Measurements from ENCODE around the gene TIGD3. TPM values are rescaled to one million over a fixed set of nuclear protein-coding genes. Genes with fewer than 3 reads are reported as not detected.

Gene TIGD3
- total and polyA plus RNA-seq, 7 experiments from 2014 or later, result 0.39 to 2.0 (median 1.1) TPM

DNA sequence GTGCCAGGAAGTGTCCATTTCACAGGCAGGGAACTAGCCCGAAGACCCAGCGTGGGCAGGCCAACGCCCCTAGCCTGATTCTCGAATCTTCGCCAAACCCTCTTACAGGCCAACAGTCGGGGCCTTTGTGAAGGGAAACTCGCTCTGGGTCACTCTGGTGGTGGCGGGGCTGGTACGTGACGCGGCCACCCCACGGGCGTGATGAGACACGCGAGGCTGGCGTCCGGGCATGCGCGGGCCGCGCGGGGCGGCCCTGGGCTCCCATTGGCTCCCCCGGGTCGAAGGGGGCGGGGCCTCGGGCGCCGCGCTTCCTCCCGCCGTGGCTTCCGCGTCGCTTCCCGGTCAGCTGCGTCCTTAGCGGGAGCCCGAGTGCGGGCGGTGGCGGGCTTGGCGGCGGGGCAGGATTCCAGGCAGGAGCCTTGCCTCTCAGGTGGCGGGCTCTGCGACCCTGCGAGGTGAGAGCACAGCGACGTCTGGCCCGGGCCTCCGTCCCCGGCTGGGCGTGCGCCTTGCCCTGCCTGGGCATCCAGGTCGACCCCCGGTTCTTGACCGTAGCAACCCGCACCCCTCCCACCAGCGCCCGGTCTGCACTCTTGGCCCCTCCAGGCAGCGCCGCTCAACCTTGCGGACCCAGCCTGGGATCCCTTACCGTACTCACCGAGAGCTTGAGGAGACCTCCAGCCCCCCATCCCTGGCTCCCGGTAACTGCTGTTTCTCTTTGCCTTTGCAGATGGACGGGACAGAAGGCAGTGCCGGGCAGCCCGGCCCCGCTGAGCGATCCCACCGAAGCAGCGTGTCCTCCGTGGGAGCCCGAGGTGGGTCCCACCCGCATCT is 32.0 kb downstream of the TIGD3 start, which contains the start of gene FRMD8:
TSS of gene FRMD8 (plus strand) at position 331 of the 834 bp plus-strand sequence. CDS start at position 731, 400 bp downstream.
- Mint-ChIP-seq H3K36me3 (peaks cover 0 to 5% (median 0%) of the 10 kb centered on the region in 5 donors), H3K27me3 (no peaks in the 10 kb centered on the region), H3K4me3 (peak within 1 kb of the TSS; percentile 82 to 94 (median 92)), H3K9me3 (peaks cover 0 to 2% (median 0%) of the 10 kb centered on the region in 11 donors), H3K4me1 (peaks cover 55 to 82% (median 73%) of the 10 kb centered on the region in 7 donors), H3K27ac (peak within 1 kb of the TSS; percentile 97 to 100 (median 99))
- Histone ChIP-seq H3K27ac (ENCODE audit: low read depth, low read length) (peak within 1 kb of the TSS; percentile 97), H3K36me3 (ENCODE audit: control insufficient read depth in 2 of 3, insufficient read depth in 3 of 3, low read length in 3 of 3) (peaks cover 0 to 29% (median 0%) of the 10 kb centered on the region in 3 experiments), H3K9me3 (ENCODE audit: control insufficient read depth in 2 of 3, low read length in 3 of 3) (no peaks in the 10 kb centered on the region), H3K4me3 (ENCODE audit: low read length) (peak within 1 kb of the TSS; percentile 91), H3K4me1 (ENCODE audit: control insufficient read depth in 2 of 2, insufficient read depth in 2 of 2, low read length in 2 of 2) (peaks cover 64 to 69% of the 10 kb centered on the region in 2 donors), H3K27me3 (ENCODE audit: control insufficient read depth in 2 of 2, insufficient read depth in 2 of 2, low read length in 2 of 2) (no peaks in the 10 kb centered on the region)
- POLR2A ChIA-PET, result interaction anchor here (0.6 to 17.2 kb wide), 13 partner anchors 10 to 165 kb away, joined by 3 to 460 read pairs (median 4); partner anchors contain the start of genes MALAT1 and NEAT1
- DNase-seq (peak; percentile 83 to 93 (median 89)), ATAC-seq (peak; percentile 76)
- CTCF ChIA-PET, result interaction anchor here (1.1 to 2.4 kb wide), 3 partner anchors 30 to 113 kb away, joined by 3 to 16 read pairs (median 3); no protein-coding TSS in a partner anchor
- intact Hi-C loops (cut with micrococcal nuclease), result loop anchor here in 1 of 2 donors (1.0 kb wide), 1 partner anchor 154 kb away; no protein-coding TSS in a partner anchor

DNA sequence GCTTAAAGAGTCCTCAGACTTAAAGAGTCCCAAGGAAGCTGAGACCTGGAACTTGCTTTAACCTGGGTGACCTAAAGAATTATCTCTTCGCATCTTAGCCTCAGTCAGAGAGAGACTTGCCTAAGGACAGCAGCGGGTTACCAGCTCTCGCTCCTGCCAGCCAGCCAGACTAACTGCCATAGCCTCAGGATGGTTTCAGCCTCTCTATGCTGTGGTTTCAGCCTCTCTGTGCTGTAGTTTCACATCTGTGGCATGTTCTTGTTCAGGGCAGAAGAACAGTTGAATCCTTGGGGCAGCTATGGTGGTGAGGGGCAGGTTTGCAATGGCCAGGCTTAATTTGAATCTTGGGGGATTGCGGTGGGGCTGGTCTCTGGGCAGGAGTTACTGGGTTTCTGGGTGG is 34.2 kb downstream of the TIGD3 start:
- no peaks in the 10 kb centered on the region for H3K27me3 Mint-ChIP-seq
- peak overlapping the region; percentile 63 to 94 (median 90) for H3K4me3 Mint-ChIP-seq
- H3K4me3 ChIP-seq (ENCODE audit: low read length), result no peak overlapping the region
- POLR2A ChIA-PET, result interaction anchor here (0.6 to 17.2 kb wide), 9 partner anchors 11 to 129 kb away, joined by 3 to 460 read pairs (median 4); partner anchors contain the start of genes MALAT1 and NEAT1
- no peaks in the 10 kb centered on the region for H3K9me3 ChIP-seq (ENCODE audit: control insufficient read depth in 2 of 3, low read length in 3 of 3)
- H3K27me3 ChIP-seq (ENCODE audit: control insufficient read depth in 2 of 2, insufficient read depth in 2 of 2, low read length in 2 of 2), result no peaks in the 10 kb centered on the region
- H3K27ac Mint-ChIP-seq, result peak overlapping the region; percentile 6 to 81 (median 67)
- DNase-seq (no peak), ATAC-seq (no peak)
- H3K27ac ChIP-seq (ENCODE audit: low read depth, low read length), result no peak overlapping the region
- H3K4me1 ChIP-seq (ENCODE audit: control insufficient read depth in 2 of 2, insufficient read depth in 2 of 2, low read length in 2 of 2), result peaks cover 53 to 57% of the 10 kb centered on the region in 2 donors
- peaks cover 46 to 68% (median 54%) of the 10 kb centered on the region in 7 donors for H3K4me1 Mint-ChIP-seq
- intact Hi-C loops (cut with micrococcal nuclease), result no loop called here
- H3K36me3 Mint-ChIP-seq, result peaks cover 0 to 8% (median 0%) of the 10 kb centered on the region in 5 donors
- peaks cover 0 to 48% (median 5%) of the 10 kb centered on the region in 3 experiments for H3K36me3 ChIP-seq (ENCODE audit: control insufficient read depth in 2 of 3, insufficient read depth in 3 of 3, low read length in 3 of 3)
- peaks cover 0 to under 1% (median 0%) of the 10 kb centered on the region in 11 donors for H3K9me3 Mint-ChIP-seq
- CTCF ChIA-PET, result interaction anchor here (0.9 to 2.4 kb wide), 2 partner anchors 9 to 27 kb away, joined by 3 to 16 read pairs; no protein-coding TSS in a partner anchor

DNA sequence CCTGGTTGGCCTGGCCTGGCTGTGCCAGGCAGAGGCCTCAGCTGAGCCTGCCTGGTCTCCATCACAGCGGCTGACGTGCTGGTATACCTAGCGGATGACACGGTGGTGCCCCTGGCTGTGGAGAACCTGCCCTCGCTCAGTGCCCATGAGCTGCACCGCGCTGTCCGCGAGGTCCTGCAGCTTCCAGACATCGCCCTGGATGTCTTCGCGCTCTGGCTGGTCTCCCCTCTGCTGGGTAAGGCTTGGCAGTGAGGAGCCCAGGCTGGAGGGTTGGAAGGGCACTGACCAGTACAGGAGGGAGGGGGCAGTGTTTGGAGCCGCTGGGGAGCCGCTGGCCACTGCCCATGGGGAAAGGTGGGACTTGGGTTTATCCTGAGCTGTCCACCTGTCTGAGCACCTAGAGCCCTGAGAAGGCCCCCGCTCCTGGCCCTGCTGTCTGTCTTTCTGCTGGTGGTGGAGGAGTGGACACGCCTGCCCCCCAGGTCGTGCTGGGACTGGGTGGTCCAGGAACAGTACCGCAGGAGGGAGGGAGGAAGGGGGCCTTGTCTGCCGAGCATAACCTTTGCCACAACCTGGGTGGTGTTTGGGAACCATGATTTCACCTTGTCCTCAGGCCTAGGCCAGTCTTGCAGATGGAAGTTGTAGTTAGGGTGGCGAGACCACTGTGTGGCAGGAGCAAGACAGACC is 34.9 kb downstream of the TIGD3 start:
- Histone ChIP-seq H3K4me1 (ENCODE audit: control insufficient read depth in 2 of 2, insufficient read depth in 2 of 2, low read length in 2 of 2) (peaks cover 46 to 50% of the 10 kb centered on the region in 2 donors), H3K27ac (ENCODE audit: low read depth, low read length) (no peak overlapping the region), H3K36me3 (ENCODE audit: control insufficient read depth in 2 of 3, insufficient read depth in 3 of 3, low read length in 3 of 3) (peaks cover 0 to 55% (median 5%) of the 10 kb centered on the region in 3 experiments), H3K27me3 (ENCODE audit: control insufficient read depth in 2 of 2, insufficient read depth in 2 of 2, low read length in 2 of 2) (no peaks in the 10 kb centered on the region), H3K4me3 (ENCODE audit: low read length) (no peak overlapping the region), H3K9me3 (ENCODE audit: control insufficient read depth in 2 of 3, low read length in 3 of 3) (no peaks in the 10 kb centered on the region)
- ATAC-seq (no peak), DNase-seq (no peak)
- Mint-ChIP-seq H3K9me3 (no peaks in the 10 kb centered on the region), H3K4me3 (peak overlapping the region in 8 of 10 donors; percentile 20 to 94 (median 76)), H3K36me3 (peaks cover 0 to 8% (median 0%) of the 10 kb centered on the region in 5 donors), H3K4me1 (peaks cover 39 to 61% (median 47%) of the 10 kb centered on the region in 7 donors), H3K27ac (peak overlapping the region in 6 of 9 donors; percentile 41 to 81 (median 66)), H3K27me3 (no peaks in the 10 kb centered on the region)
- ChIA-PET CTCF (interaction anchor here (1.0 kb wide), 1 partner anchor 13 kb away, joined by 3 read pairs; no protein-coding TSS in a partner anchor), POLR2A (interaction anchor here (1.6 to 17.2 kb wide), 3 partner anchors 18 to 114 kb away, joined by 7 to 460 read pairs (median 278); partner anchors contain the start of genes MALAT1 and NEAT1)
- intact Hi-C loops (cut with micrococcal nuclease), result no loop called here

DNA sequence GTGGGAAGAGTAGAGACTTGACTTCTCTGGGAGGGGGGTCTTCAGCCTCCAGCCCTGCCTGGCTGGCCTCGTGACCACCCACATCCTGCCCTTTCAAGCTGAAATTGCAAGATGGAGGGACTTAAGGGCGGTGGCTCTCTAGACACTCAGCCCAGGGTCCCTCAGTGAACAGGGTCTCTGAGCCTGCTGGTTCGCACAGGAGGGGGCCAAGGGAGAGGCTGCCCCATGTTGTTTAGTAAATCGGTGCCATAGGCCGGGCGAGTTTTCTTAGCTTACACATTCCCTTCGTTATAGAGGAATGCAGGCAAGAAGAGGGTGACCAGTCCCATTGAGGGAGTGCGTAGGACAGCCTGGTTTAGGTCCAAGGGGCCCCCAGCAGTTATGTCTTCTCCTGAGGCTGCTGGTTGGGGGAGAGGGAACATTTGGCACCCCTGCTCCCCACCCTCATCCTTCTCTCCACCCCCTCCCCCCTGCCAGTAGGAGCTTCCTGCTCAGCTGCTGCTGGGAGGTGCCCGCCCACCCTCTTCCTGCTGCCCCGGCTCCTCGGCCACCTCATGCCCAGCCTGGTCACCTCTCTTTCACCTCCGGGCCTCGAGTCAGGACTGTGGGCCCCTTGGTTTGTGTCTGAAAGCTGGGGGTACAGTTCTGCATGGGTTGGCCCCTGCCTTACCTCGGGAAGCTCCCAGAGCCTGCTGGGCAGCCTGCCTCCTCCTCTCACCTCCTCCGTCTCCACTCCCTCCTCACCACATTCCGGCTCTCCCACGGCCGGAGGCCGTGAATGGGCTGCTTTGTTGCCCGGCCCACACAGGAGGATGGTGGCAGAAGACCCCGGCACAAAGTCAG is 35.8 kb downstream of the TIGD3 start:
- ATAC-seq, result no peak
- ChIA-PET POLR2A (interaction anchor here (0.9 to 17.2 kb wide), 4 partner anchors 8 to 113 kb away, joined by 3 to 460 read pairs (median 141); partner anchors contain the start of genes MALAT1, NEAT1 and SLC25A45), CTCF (interaction anchor here (1.0 kb wide), 1 partner anchor 14 kb away, joined by 3 read pairs; no protein-coding TSS in a partner anchor)
- intact Hi-C loops (cut with micrococcal nuclease), result no loop called here
- Histone ChIP-seq H3K4me1 (ENCODE audit: control insufficient read depth in 2 of 2, insufficient read depth in 2 of 2, low read length in 2 of 2) (peaks cover 37 to 41% of the 10 kb centered on the region in 2 donors), H3K27me3 (ENCODE audit: control insufficient read depth in 2 of 2, insufficient read depth in 2 of 2, low read length in 2 of 2) (no peaks in the 10 kb centered on the region), H3K9me3 (ENCODE audit: control insufficient read depth in 2 of 3, low read length in 3 of 3) (no peaks in the 10 kb centered on the region), H3K27ac (ENCODE audit: low read depth, low read length) (no peak overlapping the region), H3K4me3 (ENCODE audit: low read length) (no peak overlapping the region), H3K36me3 (ENCODE audit: control insufficient read depth in 2 of 3, insufficient read depth in 3 of 3, low read length in 3 of 3) (peaks cover 0 to 61% (median 5%) of the 10 kb centered on the region in 3 experiments)
- Mint-ChIP-seq H3K4me3 (peak overlapping the region in 6 of 10 donors; percentile 20 to 63 (median 32)), H3K4me1 (peaks cover 31 to 52% (median 38%) of the 10 kb centered on the region in 7 donors), H3K27ac (peak overlapping the region in 4 of 9 donors; percentile 14 to 66 (median 48)), H3K9me3 (no peaks in the 10 kb centered on the region), H3K36me3 (peaks cover 0 to 7% (median 0%) of the 10 kb centered on the region in 5 donors), H3K27me3 (no peaks in the 10 kb centered on the region)
- no peak for DNase-seq

DNA sequence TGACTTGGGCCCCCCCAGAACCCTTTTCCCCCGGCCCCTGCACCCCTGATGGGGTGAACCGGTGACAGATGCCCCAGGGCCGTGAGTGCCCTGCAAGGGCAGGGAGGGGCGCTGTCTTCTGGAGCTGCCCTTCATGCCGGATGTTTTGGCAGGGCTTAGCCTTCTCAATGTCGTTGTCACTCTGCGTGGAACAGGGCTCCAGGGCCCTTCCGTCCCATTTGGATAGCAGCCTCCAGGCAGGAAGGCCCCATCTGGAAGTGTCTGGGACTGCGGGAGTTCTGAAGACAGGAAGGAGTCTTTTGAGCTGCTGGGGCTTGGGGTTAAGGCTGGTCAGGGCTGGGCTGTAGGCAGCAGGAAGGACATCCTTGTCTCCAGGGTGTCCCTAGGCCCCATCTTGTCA is 36.4 kb downstream of the TIGD3 start:
- Histone ChIP-seq H3K36me3 (ENCODE audit: control insufficient read depth in 2 of 3, insufficient read depth in 3 of 3, low read length in 3 of 3) (peaks cover 0 to 68% (median 8%) of the 10 kb centered on the region in 3 experiments), H3K4me1 (ENCODE audit: control insufficient read depth in 2 of 2, insufficient read depth in 2 of 2, low read length in 2 of 2) (peaks cover 32 to 36% of the 10 kb centered on the region in 2 donors), H3K4me3 (ENCODE audit: low read length) (no peak overlapping the region), H3K9me3 (ENCODE audit: control insufficient read depth in 2 of 3, low read length in 3 of 3) (no peaks in the 10 kb centered on the region), H3K27me3 (ENCODE audit: control insufficient read depth in 2 of 2, insufficient read depth in 2 of 2, low read length in 2 of 2) (no peaks in the 10 kb centered on the region), H3K27ac (ENCODE audit: low read depth, low read length) (no peak overlapping the region)
- no peak for ATAC-seq
- Mint-ChIP-seq H3K9me3 (no peaks in the 10 kb centered on the region), H3K4me1 (peaks cover 31 to 46% (median 36%) of the 10 kb centered on the region in 7 donors), H3K27me3 (no peaks in the 10 kb centered on the region), H3K4me3 (peak overlapping the region in 4 of 10 donors; percentile 12 to 26 (median 20)), H3K27ac (peak overlapping the region in 1 of 9 donors; percentile 29), H3K36me3 (peaks cover 0 to 7% (median 0%) of the 10 kb centered on the region in 5 donors)
- ChIA-PET CTCF (no interaction called here), POLR2A (interaction anchor here (0.9 to 17.2 kb wide), 4 partner anchors 9 to 113 kb away, joined by 3 to 460 read pairs (median 141); partner anchors contain the start of genes MALAT1, NEAT1 and SLC25A45)
- intact Hi-C loops (cut with micrococcal nuclease), result no loop called here
- DNase-seq, result no peak
